ENCODE measurements around the gene THSD7A. TPM values are rescaled to one million over a fixed set of nuclear protein-coding genes. Genes with fewer than 3 reads are reported as not detected.

Gene THSD7A
- polyA plus RNA-seq, 1 donor from 2014 or later = 18.5 TPM

GRCh38 chr7:11358637-11359036, 473.4 kb downstream of the THSD7A start:
- Histone ChIP-seq H3K27ac (ENCODE audit: low read length) (no peak overlapping the region), H3K4me3 (ENCODE audit: low read length) (no peak overlapping the region), H3K9me3 (ENCODE audit: low read length) (peaks cover 4% of the 10 kb centered on the region), H3K9ac (ENCODE audit: low read length) (no peak overlapping the region), H3K27me3 (ENCODE audit: insufficient read depth, low read depth, low read length) (no peaks in the 10 kb centered on the region), H3K4me2 (ENCODE audit: low read length) (no peak overlapping the region), H3K36me3 (ENCODE audit: insufficient read depth, low read length) (no peaks in the 10 kb centered on the region), H3K9me2 (ENCODE audit: insufficient read depth, low read length) (no peaks in the 10 kb centered on the region), H2AFZ (ENCODE audit: low read depth, low read length) (no peak overlapping the region), H3K79me2 (replicated peaks; ENCODE audit: insufficient read depth, low read length) (no peaks in the 10 kb centered on the region), H3F3A (ENCODE audit: insufficient read depth, low read length, poor library complexity, severe bottlenecking) (no peaks in the 10 kb centered on the region), H4K20me1 (ENCODE audit: insufficient read depth) (no peaks in the 10 kb centered on the region)
- no peak for TF ChIP-seq TAF1 (IDR thresholded peaks at IDR 0.05; ENCODE audit: low read depth)
- TF ChIP-seq SMC3 (conservative IDR thresholded peaks at IDR 0.05; ENCODE audit: poor library complexity) = no peak
- TF ChIP-seq POLR2AphosphoS5 (IDR thresholded peaks at IDR 0.05) = no peak
- TF ChIP-seq CTCF (IDR thresholded peaks at IDR 0.05; ENCODE audit: poor library complexity, severe bottlenecking) = no peak

- Histone ChIP-seq H3K4me2 (ENCODE audit: low read length) (no peak overlapping the region), H4K20me1 (ENCODE audit: insufficient read depth) (no peaks in the 10 kb centered on the region), H3K27me3 (ENCODE audit: insufficient read depth, low read depth, low read length) (no peaks in the 10 kb centered on the region), H3K9ac (ENCODE audit: low read length) (no peak overlapping the region), H3K4me3 (ENCODE audit: low read length) (no peak overlapping the region), H3K27ac (ENCODE audit: low read length) (no peak overlapping the region), H3K79me2 (replicated peaks; ENCODE audit: insufficient read depth, low read length) (no peaks in the 10 kb centered on the region), H3K36me3 (ENCODE audit: insufficient read depth, low read length) (no peaks in the 10 kb centered on the region), H3K9me2 (ENCODE audit: insufficient read depth, low read length) (no peaks in the 10 kb centered on the region), H3F3A (ENCODE audit: insufficient read depth, low read length, poor library complexity, severe bottlenecking) (no peaks in the 10 kb centered on the region), H3K9me3 (ENCODE audit: low read length) (peaks cover 4% of the 10 kb centered on the region), H2AFZ (ENCODE audit: low read depth, low read length) (no peak overlapping the region)
- no peak for TF ChIP-seq MXI1 (conservative IDR thresholded peaks at IDR 0.05; ENCODE audit: poor library complexity, severe bottlenecking)
Observed at GRCh38 chr7:11355399-11356005, 476.5 kb downstream of the THSD7A start.

GRCh38 chr7:11346302-11346701, 485.7 kb downstream of the THSD7A start:
- Histone ChIP-seq H3K9me2 (ENCODE audit: insufficient read depth, low read length) (no peaks in the 10 kb centered on the region), H3K4me2 (ENCODE audit: low read length) (no peak overlapping the region), H3K79me2 (replicated peaks; ENCODE audit: insufficient read depth, low read length) (no peaks in the 10 kb centered on the region), H3K36me3 (ENCODE audit: insufficient read depth, low read length) (no peaks in the 10 kb centered on the region), H3K9me3 (ENCODE audit: low read length) (no peaks in the 10 kb centered on the region), H3K4me3 (ENCODE audit: low read length) (no peak overlapping the region), H3K27ac (ENCODE audit: low read length) (no peak overlapping the region), H2AFZ (ENCODE audit: low read depth, low read length) (no peak overlapping the region), H3F3A (ENCODE audit: insufficient read depth, low read length, poor library complexity, severe bottlenecking) (no peaks in the 10 kb centered on the region), H3K27me3 (ENCODE audit: insufficient read depth, low read depth, low read length) (no peaks in the 10 kb centered on the region), H3K9ac (ENCODE audit: low read length) (no peak overlapping the region), H4K20me1 (ENCODE audit: insufficient read depth) (no peaks in the 10 kb centered on the region)
- TF ChIP-seq RAD21 (conservative IDR thresholded peaks at IDR 0.05) = no peak
- no peak for TF ChIP-seq CTCF (IDR thresholded peaks at IDR 0.05; ENCODE audit: poor library complexity, severe bottlenecking)
- no peak for TF ChIP-seq POLR2AphosphoS5 (IDR thresholded peaks at IDR 0.05)
- TF ChIP-seq MXI1 (conservative IDR thresholded peaks at IDR 0.05; ENCODE audit: poor library complexity, severe bottlenecking) = no peak
- TF ChIP-seq SMC3 (conservative IDR thresholded peaks at IDR 0.05; ENCODE audit: poor library complexity) = no peak
- no peak for TF ChIP-seq REST (IDR thresholded peaks at IDR 0.05; ENCODE audit: borderline replicate concordance)
- no peak for TF ChIP-seq EP300 (conservative IDR thresholded peaks at IDR 0.05; ENCODE audit: poor library complexity, severe bottlenecking)
- TF ChIP-seq TAF1 (IDR thresholded peaks at IDR 0.05; ENCODE audit: low read depth) = no peak
- no peak for TF ChIP-seq EZH2 (IDR thresholded peaks at IDR 0.05; ENCODE audit: borderline replicate concordance, insufficient read depth, low read length, poor library complexity, severe bottlenecking)
